ENCODE data around the gene MRPS11.
"Not testable (repeated sequence)": the region's sequence is repeated elsewhere in the genome, so short reads cannot be mapped to it uniquely, and the experiment has no call there.

The MRPS11 gene

GRCh38 chr15:88470625-88471372 lies 3.3 kb downstream of the MRPS11 start:
- TF ChIP-seq, protein P1, sequence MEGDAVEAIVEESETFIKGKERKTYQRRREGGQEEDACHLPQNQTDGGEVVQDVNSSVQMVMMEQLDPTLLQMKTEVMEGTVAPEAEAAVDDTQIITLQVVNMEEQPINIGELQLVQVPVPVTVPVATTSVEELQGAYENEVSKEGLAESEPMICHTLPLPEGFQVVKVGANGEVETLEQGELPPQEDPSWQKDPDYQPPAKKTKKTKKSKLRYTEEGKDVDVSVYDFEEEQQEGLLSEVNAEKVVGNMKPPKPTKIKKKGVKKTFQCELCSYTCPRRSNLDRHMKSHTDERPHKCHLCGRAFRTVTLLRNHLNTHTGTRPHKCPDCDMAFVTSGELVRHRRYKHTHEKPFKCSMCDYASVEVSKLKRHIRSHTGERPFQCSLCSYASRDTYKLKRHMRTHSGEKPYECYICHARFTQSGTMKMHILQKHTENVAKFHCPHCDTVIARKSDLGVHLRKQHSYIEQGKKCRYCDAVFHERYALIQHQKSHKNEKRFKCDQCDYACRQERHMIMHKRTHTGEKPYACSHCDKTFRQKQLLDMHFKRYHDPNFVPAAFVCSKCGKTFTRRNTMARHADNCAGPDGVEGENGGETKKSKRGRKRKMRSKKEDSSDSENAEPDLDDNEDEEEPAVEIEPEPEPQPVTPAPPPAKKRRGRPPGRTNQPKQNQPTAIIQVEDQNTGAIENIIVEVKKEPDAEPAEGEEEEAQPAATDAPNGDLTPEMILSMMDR (conservative IDR thresholded peaks at IDR 0.05; ENCODE audit: low read length), result no peak
- no peak overlapping the region for H3K4me3 ChIP-seq (ENCODE audit: low read length)
- DNase-seq (ENCODE audit: low read depth), result no peak

GRCh38 chr15:88472225-88472624 lies 4.7 kb downstream of the MRPS11 start:
- H3K4me3 ChIP-seq (ENCODE audit: low read length), result no peak overlapping the region
- DNase-seq (ENCODE audit: low read depth), result no peak
- TF ChIP-seq, protein P1 (conservative IDR thresholded peaks at IDR 0.05; ENCODE audit: low read length), result no peak

GRCh38 chr15:88473661-88474293 lies 6.3 kb downstream of the MRPS11 start:
- DNase-seq (ENCODE audit: low read depth); H3K4me3 ChIP-seq (ENCODE audit: low read length): not testable (repeated sequence)

DNA sequence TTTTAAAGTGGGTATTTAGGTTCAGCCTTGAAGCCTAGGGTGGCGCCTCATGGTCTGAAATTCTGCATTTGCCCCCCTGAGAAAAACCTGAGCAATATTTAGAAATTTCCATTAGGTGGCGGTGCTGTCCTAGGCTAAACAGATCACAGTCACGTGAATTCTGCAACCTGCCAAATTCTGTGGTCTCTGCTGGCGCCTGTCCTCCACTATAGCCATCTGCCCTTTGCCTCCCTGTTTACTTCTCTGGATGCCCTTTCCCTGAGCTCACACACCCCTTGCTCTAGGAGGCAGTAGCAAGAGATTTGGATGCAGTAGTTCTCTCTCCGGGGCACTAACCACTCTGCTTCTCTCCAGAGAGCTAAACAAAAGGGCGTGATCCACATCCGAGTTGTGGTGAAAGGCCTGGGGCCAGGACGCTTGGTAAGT lies 9.1 kb downstream of the MRPS11 start:
- H3K4me3 ChIP-seq (ENCODE audit: low read length), result no peak overlapping the region
- TF ChIP-seq, protein P1 (conservative IDR thresholded peaks at IDR 0.05; ENCODE audit: low read length), result peak; percentile 63
- DNase-seq (ENCODE audit: low read depth), result peak; percentile 47

DNA sequence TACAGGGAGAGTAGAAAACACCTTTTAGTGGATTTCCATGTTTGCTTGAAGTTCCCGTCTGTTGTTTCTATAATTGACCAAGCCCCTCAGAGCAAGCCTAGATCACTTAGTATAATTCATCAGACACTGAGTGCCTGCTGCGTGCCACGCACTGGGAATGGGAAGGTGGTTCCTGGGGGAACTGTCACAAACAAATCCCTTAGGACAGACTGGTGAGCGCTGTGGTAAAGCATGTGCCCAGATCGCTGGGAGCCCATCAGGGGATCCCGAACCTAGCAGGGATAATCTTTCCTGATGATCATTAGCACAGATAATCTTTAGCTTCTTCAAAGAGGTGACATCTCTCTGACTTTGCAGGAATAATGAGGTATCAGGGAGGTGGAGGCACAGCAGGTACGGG lies 9.6 kb downstream of the MRPS11 start:
- TF ChIP-seq, protein P1 (conservative IDR thresholded peaks at IDR 0.05; ENCODE audit: low read length), result no peak
- no peak for DNase-seq (ENCODE audit: low read depth)
- no peak overlapping the region for H3K4me3 ChIP-seq (ENCODE audit: low read length)

DNA sequence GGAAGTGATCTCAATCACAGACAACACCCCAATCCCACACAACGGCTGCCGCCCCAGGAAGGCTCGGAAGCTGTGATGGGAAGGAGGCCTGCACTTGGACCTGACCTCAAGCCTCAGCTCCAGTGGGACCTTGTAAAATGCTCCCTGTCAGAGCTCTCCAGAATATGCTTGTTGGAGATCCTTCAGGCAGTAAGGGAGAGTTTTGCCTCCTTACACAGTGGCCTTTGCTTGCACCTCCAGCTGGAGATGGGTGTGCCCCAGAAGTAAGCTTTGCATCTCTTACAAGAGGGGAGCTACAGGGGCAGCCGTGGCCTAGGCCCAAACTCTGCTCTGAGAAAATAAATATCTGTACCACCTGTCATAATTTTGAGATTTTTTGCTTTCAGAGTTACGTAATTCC lies 10.4 kb downstream of the MRPS11 start:
- H3K4me3 ChIP-seq (ENCODE audit: low read length), result no peak overlapping the region
- TF ChIP-seq, protein P1 (conservative IDR thresholded peaks at IDR 0.05; ENCODE audit: low read length), result no peak
- no peak for DNase-seq (ENCODE audit: low read depth)

DNA sequence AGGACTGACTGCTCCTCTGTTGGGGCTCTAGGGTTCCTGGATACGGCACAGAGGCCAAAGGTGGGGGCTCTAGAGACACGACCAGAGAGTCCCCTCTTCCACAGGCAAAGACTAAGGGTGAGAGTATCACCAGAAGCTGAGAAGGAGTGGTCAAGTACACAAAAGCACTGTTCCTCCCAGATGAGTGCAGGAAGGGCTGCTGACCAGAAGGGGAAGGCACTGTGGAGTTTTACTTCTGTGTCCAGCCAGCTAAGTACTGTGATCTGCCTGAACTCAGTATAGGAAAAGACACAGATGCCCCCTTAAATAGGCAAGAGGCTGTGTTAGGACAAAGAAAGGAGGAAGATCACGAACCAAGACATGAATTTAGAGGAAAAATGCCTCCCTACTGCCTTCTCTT lies 11.7 kb downstream of the MRPS11 start:
- TF ChIP-seq, protein P1 (conservative IDR thresholded peaks at IDR 0.05; ENCODE audit: low read length), result no peak
- no peak for DNase-seq (ENCODE audit: low read depth)
- H3K4me3 ChIP-seq (ENCODE audit: low read length), result no peak overlapping the region

Data from AG10803 (cell line).